Spleen (tissue), 11 donors: ENCODE data around the gene SLC30A3. TPM values are rescaled to one million over a fixed set of nuclear protein-coding genes. Genes with fewer than 3 reads are reported as not detected.
A peak's percentile ranks its signal among the peaks of the same experiment; 100 is the strongest.

ENCODE experiments used
- DNase-seq: peaks from one replicate; pipeline ENCODE4 v3.0.0-alpha.2; 2020
- H3K27ac ChIP-seq, 8 donors: fragments of 200-600 bp; sonication (generic) in 7 of 8; 1 replicate in 4 of 8; 2 replicates in 4 of 8; pipeline versions ENCODE4 v1.5.0 to v1.8.0; 2016 to 2021; ENCODE audit warnings: inconsistent platforms in 4 of 8, mild to moderate bottlenecking in 4 of 8, moderate library complexity in 1 of 8
- H3K27me3 ChIP-seq, 7 donors: fragments of 200-600 bp; sonication (generic) in 6 of 7; replicated peaks in 1 of 7; 1 replicate in 4 of 7; 2 replicates in 3 of 7; pipeline versions ENCODE4 v1.5.0 to v1.8.0; 2016 to 2021; ENCODE audit warnings: inconsistent platforms in 3 of 7, mild to moderate bottlenecking in 1 of 7
- H3K36me3 ChIP-seq, 6 donors: fragments of 200-600 bp; sonication (generic) in 5 of 6; 1 replicate in 4 of 6; 2 replicates in 2 of 6; pipeline versions ENCODE4 v1.5.0 to v1.8.0; 2016 to 2021; ENCODE audit warnings: inconsistent platforms in 2 of 6
- H3K4me1 ChIP-seq, 6 donors: fragments of 200-600 bp; sonication (generic) in 5 of 6; 1 replicate in 3 of 6; 2 replicates in 3 of 6; pipeline versions ENCODE4 v1.5.0 to v1.8.0; 2016 to 2021; ENCODE audit warnings: inconsistent platforms in 3 of 6
- H3K4me3 ChIP-seq, 8 donors: fragments of 200-600 bp; sonication (generic) in 7 of 8; 1 replicate in 4 of 8; 2 replicates in 4 of 8; pipeline versions ENCODE4 v1.5.0 to v1.8.0; 2016 to 2021; ENCODE audit warnings: inconsistent platforms in 4 of 8, mild to moderate bottlenecking in 4 of 8, moderate library complexity in 2 of 8
- H3K9me3 ChIP-seq, 8 donors: fragments of 200-600 bp; sonication (generic) in 7 of 8; 1 replicate in 4 of 8; 2 replicates in 4 of 8; pipeline versions ENCODE4 v1.5.0 to v1.8.0; 2016 to 2021; ENCODE audit warnings: inconsistent platforms in 4 of 8
- CTCF ChIP-seq, 11 experiments: fragments of 200-600 bp in 7 of 11; fragments of 450-650 bp in 4 of 11; sonication (generic) in 4 of 11; IDR thresholded peaks in 8 of 11; conservative IDR thresholded peaks in 3 of 11; 1 replicate in 7 of 11; 2 replicates in 4 of 11; pipeline versions ENCODE4 v1.4.0 to v1.8.0; 2016 to 2021; ENCODE audit warnings: antibody characterized with exemption in 11 of 11, inconsistent platforms in 4 of 11, mild to moderate bottlenecking in 1 of 11
- POLR2A ChIP-seq, 3 donors: fragments of 450-650 bp; IDR thresholded peaks; one replicate each; pipeline ENCODE4 v1.5.1; 2017; ENCODE audit warnings: antibody characterized with exemption in 3 of 3, mild to moderate bottlenecking in 1 of 3
- POLR2AphosphoS5 ChIP-seq, 3 donors: sonication (generic); formaldehyde crosslinking; IDR thresholded peaks; one replicate each; pipeline ENCODE4 v1.5.1; 2017; ENCODE audit warnings: antibody characterized with exemption in 3 of 3
- WGBS, 5 donors: extraction: QIAGEN DNeasy Blood & Tissue Kit in 3 of 5; methylation state at CpG; one replicate each; pipeline versions ENCODE4 v1.1.5 to v1.1.7; 2013 to 2018; 5-methylcytosine and 5-hydroxymethylcytosine counted together
- intact Hi-C: fragments of 100-400 bp; cut with DNase I; formaldehyde crosslinking; loops from one replicate; pipeline ENCODE4 v1.15.0; 2023; ENCODE audit warnings: low total_unique reads
- polyA plus RNA-seq, 3 donors: library from polyadenylated mRNA; stranded (reverse); fragments of 200-250 nt; gene quantifications; one replicate each; pipeline ENCODE4 v1.2.1, GENCODE V29; 2013
- total RNA-seq, 7 donors: library from RNA; depleted of rRNA in 3 of 7; stranded (reverse); fragments of >200 nt in 3 of 7; fragmentation: NEBNext Ultra II Directional in 4 of 7; extraction: Animal tissue kit (Norgen Biotek cat#: 25700) in 4 of 7; gene quantifications; one replicate each; pipeline versions ENCODE4 v1.1.0 to v1.2.1, GENCODE V29; 2016 to 2021
- donor health status: healthy with polysubstance abuse.
- donor health status: DM: no; HTN: no; CAD: no; lungs with moderate emphysema.
- donor health status: DM: no; HTN: no; CAD: no.
- donor health status: Bipolar disorder and iron deficiency.
- donor health status: healthy.
- donor health status: DM: no; HTN: no; CAD: no.
- donor health status: DM: yes; HTN: yes; CAD: no.

Gene SLC30A3
- total and polyA plus RNA-seq, 10 donors: 0.05 to 0.34 (median 0.16) TPM; not detected in 5

- peaks cover 5 to 24% (median 17%) of the 10 kb centered on the region in 6 donors for H3K4me1 ChIP-seq
- H3K27ac ChIP-seq: no peak overlapping the region
- H3K27me3 ChIP-seq: peaks cover 3 to 87% (median 32%) of the 10 kb centered on the region in 7 donors
- 85 to 93% (median 92%) methylated on average over 6 to 8 of the region's 8 CpGs for WGBS, 5 donors
- DNase-seq: no peak
- H3K36me3 ChIP-seq: no peaks in the 10 kb centered on the region
- no peaks in the 10 kb centered on the region for H3K9me3 ChIP-seq
- no peak overlapping the region for H3K4me3 ChIP-seq
- intact Hi-C loops: no loop called here
- TF ChIP-seq CTCF (IDR thresholded peaks at IDR 0.05 in 8 of 11, conservative IDR thresholded peaks at IDR 0.05 in 3 of 11) (no peak), POLR2A (IDR thresholded peaks at IDR 0.05) (no peak), POLR2AphosphoS5 (IDR thresholded peaks at IDR 0.05) (no peak)
These were observed 4.8 kb downstream of the SLC30A3 start for GRCh38 chr2:27258051-27258450.

DNA sequence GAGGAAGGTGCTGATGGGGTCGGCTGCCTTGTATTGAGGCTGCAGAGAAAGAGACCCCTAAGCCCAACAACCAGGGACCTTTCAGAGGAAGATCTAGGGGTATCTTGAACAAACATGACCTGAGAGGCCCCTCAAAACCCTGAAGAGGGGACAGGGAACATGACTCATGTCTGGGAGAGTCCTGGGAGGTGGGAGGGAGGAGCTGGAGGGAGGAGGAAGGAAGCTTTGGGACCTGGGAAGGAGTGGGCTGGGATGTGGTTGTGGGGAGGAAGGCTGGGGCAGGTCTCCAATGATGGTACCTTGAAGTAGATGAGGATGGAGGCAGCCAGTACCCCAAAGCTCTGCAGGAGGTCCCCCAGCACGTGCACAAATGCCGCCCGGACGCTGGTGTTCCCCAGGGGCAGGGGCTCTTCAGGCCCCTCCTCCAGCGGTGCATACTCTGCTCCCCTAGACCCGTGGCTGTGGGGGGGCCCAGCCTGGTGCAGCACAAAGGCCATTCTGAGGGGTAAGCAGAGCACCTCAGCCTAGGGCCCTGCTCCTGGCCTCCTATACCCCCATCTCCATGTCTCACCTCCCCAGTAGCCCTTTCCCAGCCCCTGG, 5.9 kb downstream of the SLC30A3 start:
- no peak for DNase-seq
- H3K4me1 ChIP-seq: peaks cover 0 to 13% (median 6%) of the 10 kb centered on the region in 6 donors
- H3K4me3 ChIP-seq: no peak overlapping the region
- no peak overlapping the region for H3K27ac ChIP-seq
- H3K36me3 ChIP-seq: no peaks in the 10 kb centered on the region
- TF ChIP-seq POLR2AphosphoS5 (IDR thresholded peaks at IDR 0.05): no peak
- TF ChIP-seq POLR2A (IDR thresholded peaks at IDR 0.05): no peak
- no peak for TF ChIP-seq CTCF (IDR thresholded peaks at IDR 0.05 in 8 of 11, conservative IDR thresholded peaks at IDR 0.05 in 3 of 11)
- intact Hi-C loops: no loop called here
- WGBS, 5 donors: 77 to 91% (median 84%) methylated on average over 5 to 7 of the region's 7 CpGs
- peaks cover 2 to 76% (median 21%) of the 10 kb centered on the region in 7 donors for H3K27me3 ChIP-seq
- H3K9me3 ChIP-seq: no peaks in the 10 kb centered on the region

GRCh38 chr2:27255660-27256059, 7.2 kb downstream of the SLC30A3 start:
- WGBS, 5 donors: 33 to 45% (median 41%) methylated on average over 1 of the region's 1 CpG
- Histone ChIP-seq H3K4me1 (peaks cover 0 to 5% (median 0%) of the 10 kb centered on the region in 6 donors), H3K36me3 (no peaks in the 10 kb centered on the region), H3K27ac (no peak overlapping the region), H3K9me3 (no peaks in the 10 kb centered on the region), H3K4me3 (no peak overlapping the region), H3K27me3 (peaks cover 0 to 75% (median 8%) of the 10 kb centered on the region in 7 donors)
- intact Hi-C loops: no loop called here
- DNase-seq: no peak
- TF ChIP-seq POLR2AphosphoS5 (IDR thresholded peaks at IDR 0.05) (no peak), CTCF (IDR thresholded peaks at IDR 0.05 in 8 of 11, conservative IDR thresholded peaks at IDR 0.05 in 3 of 11) (no peak), POLR2A (IDR thresholded peaks at IDR 0.05) (no peak)

DNA sequence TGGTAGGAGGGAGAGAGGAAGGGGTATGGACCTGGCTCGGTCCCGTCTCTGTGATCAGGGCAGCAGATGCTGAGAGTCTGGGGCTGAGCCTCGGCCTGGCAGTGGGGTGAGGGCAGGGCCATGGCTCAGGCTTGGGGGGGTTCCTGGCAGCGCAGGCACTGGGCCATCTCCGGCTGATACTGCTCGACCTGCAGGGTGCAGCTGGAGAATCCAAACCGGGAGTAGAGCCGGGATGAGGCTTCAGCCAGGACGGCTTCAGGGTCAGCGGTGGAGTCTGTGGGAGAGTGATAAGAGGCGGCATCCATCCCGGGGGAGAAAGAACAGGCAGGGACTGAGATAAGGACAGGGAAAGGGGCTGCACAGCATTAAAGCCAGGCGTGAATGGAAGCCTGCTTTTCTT, 7.7 kb downstream of the SLC30A3 start:
- no peak overlapping the region for H3K27ac ChIP-seq
- 37 to 67% (median 55%) methylated on average over 12 to 13 of the region's 13 CpGs for WGBS, 5 donors
- no peaks in the 10 kb centered on the region for H3K36me3 ChIP-seq
- no peak for DNase-seq
- TF ChIP-seq CTCF (IDR thresholded peaks at IDR 0.05 in 8 of 11, conservative IDR thresholded peaks at IDR 0.05 in 3 of 11) (no peak), POLR2A (IDR thresholded peaks at IDR 0.05) (no peak), POLR2AphosphoS5 (IDR thresholded peaks at IDR 0.05) (peak; percentile 44 to 70 (median 58))
- H3K4me3 ChIP-seq: no peak overlapping the region
- peaks cover 1 to 10% (median 4%) of the 10 kb centered on the region in 6 donors for H3K4me1 ChIP-seq
- peaks cover 0 to 75% (median 7%) of the 10 kb centered on the region in 7 donors for H3K27me3 ChIP-seq
- intact Hi-C loops: no loop called here
- no peaks in the 10 kb centered on the region for H3K9me3 ChIP-seq
